CD4-positive, alpha-beta T cell treated with Interleukin-21 for 1 hour (primary cell): ENCODE data around the gene EXOSC1.
"Not testable (repeated sequence)": the region's sequence is repeated elsewhere in the genome, so short reads cannot be mapped to it uniquely, and the experiment has no call there.

Experiments
- DNase-seq: peaks from one replicate; pipeline ENCODE4 v3.0.0-alpha.2; 2020

The EXOSC1 gene

DNA sequence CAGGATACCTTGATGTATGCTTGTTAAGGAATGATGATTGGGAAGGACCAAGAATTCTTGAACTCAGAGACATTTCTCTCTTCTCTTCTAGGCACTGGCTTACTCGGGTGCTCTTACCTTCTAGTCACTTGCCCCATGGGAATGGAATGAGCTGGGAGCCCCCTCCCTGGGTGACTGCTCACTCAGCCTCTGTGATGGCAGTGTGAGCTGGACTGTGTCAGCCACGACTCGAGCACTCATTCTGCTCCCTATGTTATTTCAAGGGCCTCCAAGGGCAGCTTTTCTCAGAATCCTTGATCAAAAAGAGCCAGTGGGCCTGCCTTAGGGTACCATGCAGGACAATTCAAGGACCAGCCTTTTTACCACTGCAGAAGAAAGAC, 10.9 kb upstream of the EXOSC1 start:
- no peak for DNase-seq

DNA sequence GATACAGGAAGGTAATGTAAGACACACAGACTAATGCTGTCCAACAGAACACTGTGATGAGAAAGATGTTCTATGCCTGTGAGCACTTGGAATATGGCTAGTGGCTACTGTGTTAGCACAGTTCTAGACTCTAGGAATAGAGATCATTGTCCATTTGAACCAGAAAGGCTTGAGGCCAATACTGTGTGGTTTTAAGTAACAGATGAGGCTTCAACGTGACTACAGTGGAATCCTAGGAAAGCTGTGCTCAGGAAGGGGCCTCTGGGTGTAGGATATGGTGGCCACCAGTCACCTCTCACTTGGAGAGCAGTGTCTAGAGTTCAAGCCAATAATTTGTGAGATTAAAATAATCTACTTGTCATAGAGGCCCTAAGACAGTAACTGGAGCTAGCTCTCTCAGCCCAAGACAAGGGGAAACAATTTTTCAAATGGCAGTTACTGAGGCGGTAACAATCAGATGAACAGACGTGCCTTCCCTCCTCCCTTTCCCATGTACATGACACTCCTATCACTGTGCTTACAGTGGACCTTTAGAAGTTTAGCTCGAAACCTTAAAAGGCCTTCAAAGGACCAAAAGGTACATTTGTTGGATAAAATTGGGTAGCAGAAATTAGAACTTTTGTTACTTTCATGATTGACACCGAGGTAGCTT, 10.4 kb upstream of the EXOSC1 start:
- DNase-seq = no peak

DNA sequence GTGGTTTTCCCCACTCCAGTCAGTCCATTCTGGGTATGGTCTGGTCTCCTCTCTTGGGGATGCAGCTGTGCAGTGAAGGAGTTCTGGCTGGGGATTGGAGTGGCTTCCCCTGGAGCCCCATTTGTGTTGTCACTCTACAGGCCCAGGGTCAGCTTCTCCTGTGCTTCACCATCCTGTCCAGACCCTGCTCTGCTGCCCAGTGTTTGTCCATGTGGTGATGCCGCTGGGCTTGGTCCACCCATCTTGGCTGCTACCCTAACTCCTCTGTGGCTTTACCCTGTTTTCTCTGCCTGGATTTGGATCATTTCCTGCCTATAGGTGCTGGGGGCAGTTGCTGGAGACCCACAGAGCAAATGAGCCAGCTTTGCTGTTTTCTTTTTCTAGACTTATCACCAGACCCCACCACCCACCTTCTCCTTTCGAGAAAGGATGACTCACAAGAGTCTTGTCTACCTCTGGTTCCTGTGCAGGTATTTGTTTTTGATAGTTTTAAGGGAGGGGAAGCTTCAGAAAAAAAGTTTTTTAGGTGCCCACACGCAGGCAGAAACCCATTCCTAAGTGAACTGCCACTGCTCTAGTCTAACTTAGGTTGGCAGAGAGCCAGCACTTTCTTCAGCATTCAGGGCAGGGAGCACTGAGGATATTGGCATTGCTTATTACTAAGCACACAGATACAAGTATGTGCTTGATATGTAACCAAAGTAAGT, 8.7 kb upstream of the EXOSC1 start:
- DNase-seq = no peak

DNA sequence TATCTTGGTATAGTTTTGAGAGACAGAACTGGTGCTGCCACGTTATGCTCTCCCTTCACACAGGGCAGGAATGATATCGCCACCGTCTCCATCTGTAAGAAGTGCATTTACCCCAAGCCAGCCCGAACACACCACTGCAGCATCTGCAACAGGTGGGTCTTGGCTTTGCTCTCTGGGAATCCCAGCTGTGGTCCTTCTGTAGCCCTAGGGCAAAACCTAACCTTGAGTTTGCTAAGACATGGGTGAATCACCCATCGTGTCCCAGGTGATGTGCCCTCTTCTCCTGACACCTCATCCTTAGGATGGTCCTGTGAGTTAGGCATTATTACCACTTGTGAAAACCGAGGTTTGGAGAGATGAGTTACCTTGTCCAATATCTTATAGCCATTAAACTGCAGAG, 6.5 kb upstream of the EXOSC1 start:
- DNase-seq = no peak

DNA sequence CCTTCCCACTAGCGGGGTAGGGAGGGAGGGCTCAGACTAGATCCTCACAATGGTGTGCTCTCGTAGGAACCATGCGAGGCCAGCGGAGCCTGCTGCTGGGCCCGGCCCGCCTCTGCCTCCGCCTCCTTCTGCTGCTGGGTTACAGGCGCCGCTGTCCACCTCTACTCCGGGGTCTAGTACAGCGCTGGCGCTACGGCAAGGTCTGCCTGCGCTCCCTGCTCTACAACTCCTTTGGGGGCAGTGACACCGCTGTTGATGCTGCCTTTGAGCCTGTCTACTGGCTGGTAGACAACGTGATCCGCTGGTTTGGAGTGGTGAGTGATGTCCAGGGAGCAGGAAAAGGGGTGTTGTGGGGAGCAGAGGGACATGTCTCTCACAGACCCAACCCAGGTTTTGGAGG, 5.8 kb upstream of the EXOSC1 start:
- no peak for DNase-seq

DNA sequence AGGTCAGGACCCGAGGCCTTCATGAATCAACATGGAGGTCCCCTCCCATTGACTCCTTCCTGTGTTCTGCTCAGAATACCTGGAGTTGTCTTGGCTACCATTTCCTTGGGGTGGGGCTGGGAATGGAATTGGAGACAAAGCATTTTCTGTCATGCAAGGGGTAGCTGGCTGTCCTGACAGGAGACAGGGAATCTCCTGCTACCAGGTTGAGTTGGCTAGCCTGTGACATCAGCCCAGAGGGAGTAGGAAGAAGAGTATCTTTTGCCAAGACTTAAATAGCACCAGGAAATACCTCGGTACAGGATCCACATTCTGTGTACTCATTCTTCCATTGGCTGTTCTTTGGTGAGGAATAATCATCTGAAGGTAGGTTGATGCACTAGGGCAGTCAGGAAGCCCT, 5.0 kb upstream of the EXOSC1 start:
- DNase-seq = no peak

DNA sequence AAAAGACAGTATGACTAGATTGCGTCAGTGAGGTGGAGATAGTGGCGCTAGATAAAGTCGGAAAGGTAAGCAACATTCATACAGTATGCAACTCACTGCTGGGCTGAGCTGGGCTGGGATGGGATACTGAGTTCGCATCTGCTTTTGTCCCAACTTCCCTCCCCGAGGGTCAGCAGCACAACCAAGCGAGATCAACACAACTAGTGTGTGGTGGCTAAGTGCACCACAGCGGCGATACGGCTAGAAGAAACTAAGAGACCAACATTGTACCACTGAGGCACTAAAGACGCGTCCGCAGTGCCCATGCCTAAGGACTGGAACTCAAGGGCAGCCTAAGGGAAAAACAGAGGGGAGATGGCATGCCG, 467 bp downstream of the EXOSC1 start:
- no peak for DNase-seq

DNA sequence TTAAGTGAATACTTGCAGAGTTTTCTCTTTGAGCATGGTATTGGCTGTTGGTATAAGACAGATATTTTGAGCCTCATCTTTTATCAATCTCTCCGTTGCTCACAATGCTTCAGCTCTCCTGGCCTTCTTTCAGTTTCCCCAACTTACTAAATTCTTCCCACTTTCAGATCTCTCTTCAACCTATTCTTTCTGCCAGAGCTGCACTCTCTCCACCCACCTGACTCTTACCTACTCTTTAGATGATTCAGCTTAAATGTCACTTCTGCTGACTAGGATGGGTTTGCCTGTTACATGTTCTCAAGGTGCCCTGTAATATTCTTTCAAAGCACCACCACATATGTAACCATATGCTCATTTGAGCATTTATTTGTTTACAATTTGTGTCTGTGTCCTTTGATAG, 1.6 kb downstream of the EXOSC1 start:
- no peak for DNase-seq

DNA sequence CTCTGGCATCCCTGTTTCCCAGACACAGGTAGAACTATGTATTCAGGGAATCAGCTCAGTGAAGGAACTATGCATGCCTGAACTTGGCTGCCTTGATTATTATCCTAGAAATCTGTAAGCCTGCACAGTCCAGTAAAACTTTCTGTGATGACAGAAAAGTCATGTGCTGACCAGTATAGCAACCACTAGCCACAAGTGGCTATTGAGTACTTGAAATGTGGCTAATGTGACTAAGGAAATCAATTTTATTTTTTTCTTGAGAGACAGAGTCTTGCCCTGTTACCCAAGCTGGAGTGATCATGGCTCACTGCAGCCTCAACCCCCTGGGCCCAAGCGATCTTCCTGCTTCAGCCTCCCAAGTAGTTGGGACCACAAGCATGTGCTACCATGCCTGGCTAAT, 3.5 kb downstream of the EXOSC1 start:
- no peak for DNase-seq

DNA sequence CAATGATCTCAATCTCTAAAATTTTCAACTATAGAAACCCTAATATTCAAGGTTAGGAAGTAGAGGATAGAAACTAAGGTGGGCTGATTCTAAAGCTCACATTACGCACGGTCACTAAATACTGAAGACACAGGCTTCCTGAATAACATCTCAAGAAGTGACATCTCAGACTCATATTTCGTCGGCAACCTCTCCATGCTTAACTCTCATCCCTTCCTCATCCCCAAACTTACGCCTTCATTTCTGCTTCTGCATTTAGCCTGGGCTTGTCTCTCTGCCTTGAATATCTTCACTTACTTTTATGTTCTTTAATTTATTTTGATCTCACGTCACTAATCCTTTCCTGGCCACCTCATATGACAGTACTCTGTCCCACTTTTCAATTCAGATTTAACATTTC, 10.6 kb downstream of the EXOSC1 start:
- no peak for DNase-seq

DNA sequence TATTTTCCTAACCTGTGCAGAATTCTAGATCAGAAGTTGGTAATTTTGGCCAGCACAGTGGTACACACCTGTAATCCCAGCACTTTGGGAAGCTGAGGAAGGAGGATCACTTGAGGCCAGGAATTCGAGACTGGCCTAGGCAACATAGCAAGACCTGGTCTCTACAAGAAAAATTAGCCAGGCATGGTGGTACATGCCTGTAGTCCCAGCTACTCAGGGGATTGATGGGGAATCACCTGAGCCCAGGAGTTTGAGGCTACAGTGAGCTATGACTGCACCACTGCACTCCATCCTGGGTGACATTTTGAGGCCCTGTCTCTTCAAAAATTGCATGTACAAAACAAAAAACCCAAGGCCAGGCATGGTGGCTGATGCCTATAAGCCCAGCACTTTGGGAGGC, 11.2 kb downstream of the EXOSC1 start:
- no peak for DNase-seq

DNA sequence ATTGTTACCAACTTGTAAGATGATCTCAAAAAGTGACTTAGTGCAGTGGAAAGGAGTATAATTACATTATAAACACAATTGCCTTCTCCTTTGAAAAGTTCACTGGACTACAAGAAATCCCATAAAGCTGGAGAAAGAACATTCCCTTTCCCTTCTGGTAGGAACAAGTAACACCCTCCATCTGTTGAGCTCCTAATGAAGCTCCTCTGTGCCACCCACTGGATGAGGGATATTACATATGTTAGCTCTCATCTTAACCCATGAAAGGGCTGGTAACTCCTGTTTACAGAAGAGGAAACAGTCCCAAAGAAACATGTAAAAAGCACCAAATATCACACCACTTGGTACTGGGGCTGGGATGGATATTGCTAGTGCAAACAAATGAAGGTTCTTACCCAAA, 11.8 kb downstream of the EXOSC1 start:
- no peak for DNase-seq

DNA sequence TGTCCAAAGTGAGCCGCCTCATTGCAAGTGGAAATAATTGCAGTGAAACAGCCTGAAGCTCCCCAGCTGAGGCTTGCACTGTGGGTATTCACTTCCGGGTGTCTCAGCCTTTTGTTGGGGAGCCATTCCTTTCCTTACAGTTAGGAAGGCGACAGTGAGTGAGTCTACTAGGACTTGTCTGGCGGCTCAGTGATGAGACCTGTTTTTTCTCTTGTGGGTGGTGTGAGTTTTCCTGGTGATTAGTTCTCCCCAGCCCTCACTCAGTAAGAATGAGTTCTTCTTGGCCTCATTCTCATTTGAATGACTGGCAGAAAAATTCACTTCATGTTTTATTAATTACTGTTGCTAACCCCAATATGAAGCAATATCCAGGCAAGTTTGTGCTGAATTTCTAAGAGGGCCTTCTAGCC, 17.2 kb downstream of the EXOSC1 start:
- peak; percentile 49 for DNase-seq

DNA sequence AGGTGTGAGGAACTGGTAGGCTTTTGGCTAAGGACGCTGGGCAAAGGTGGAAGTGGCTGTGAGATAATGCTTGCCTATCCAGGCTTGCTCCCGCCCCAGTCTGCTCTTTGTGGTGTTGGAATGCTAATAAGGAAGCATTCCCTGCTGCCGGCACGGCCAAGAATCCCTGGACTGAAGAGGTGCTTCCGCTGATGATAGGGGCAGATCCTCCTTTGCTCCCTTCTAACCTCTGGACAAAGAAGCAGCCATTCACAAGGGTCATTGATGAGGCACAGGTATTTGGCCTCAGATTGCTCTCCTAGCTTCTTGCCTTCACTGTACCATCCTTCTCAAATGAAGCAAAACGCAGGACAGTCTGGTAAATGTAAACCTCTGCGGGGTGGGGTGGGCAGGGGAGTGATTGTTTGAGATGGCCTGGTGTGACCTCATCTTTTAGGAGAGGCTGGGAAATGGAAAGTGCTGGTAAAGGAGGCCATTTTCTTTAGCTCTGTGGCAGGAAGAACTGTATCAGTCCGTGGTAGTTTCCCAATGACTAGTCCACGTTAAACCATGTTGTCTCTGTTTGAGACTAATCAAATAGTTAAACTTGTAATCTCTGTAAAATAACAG, 18.1 kb downstream of the EXOSC1 start:
- peak; percentile 57 for DNase-seq

DNA sequence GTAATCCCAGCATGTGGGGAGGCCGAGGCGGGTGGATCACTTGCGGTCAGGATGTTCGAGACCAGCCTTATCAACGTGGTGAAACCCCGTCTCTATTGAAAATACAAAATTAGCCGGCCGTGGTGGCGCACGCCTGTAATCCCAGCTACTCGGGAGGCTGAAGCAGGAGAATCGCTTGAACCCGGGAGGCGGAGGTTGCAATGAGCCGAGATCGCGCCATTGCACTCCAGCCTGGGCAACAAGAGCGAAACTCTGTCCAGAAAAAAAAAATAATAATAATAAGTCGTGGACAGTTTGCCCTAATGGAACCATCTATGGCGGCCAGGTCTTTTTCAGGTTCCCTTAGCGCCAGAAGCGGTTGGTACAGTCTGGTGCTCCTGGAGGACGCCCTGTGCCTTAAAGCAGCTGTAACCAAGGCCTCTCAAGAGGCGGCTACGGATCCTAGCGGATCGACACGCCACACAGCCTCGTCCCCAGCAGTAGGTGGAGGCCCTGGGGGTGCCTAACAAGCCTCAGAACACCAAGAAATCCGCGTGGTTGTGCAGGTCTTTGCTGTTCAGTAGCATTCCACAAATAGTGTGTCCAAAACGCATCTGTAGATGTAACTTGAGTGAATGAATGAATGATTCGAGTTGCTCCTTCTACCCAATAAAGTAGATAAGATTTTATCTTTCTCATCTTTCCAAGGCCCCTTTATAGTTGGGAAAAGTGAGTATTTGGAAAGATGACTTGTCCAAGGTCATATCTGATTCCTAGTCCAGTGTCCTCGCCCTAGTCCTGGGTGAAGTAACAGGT, 18.8 kb downstream of the EXOSC1 start:
- no peak for DNase-seq

DNA sequence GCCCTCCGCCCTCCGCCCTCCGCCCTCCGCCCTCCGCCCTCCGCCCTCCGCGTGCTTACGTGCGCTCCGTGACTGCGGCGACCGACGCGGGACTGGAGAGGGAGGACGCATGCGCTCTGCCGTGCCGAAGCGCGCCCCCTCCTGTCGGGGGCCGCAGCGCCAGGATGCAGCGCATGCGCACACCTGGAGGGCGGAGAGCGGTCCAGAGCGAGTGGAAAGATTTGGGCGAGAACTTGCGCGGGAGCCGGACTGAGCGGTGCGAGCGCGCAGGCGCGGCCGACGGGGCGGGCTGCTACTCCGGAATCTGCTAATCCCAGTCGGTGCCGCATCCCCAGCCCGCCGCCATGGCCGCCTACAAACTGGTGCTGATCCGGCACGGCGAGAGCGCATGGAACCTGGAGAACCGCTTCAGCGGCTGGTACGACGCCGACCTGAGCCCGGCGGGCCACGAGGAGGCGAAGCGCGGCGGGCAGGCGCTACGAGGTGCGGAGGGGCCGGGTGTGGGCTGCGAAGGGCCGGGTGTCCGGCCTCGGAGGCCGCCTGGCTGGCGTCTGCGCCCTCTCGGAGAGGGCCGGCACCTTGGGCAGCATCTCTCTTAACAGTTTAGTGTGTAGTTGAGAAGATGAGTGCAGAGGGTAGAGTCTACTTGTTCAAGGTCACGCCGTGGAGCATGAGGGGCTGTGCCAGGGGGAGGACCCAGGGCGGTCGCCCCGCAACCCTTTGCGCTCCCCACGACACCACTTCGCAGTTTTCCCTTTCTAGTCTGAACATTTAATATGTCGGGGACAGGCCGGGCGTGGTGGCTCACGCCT, 19.6 kb downstream of the EXOSC1 start, which contains the start of gene PGAM1:
PGAM1 (plus strand) TSS at position 228 of the 812 bp plus-strand sequence; CDS start at position 345, 117 bp downstream.
- DNase-seq = peak; percentile 97

DNA sequence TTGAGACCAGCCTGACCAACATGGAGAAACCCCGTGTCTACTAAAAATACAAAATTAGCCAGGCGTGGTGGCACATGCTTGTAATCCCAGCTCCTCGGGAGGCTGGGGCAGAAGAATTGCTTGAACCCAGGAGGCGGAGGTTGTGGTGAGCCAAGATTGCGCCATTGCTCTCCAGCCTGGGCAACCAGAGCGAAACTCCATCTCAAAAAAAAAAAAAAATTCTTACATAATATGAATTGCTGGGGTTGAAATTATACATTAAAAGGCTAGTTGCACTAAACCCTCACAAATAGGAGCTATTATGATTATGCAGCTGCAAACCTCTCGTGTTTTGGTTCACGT, 22.1 kb downstream of the EXOSC1 start:
- not testable (repeated sequence) for DNase-seq

DNA sequence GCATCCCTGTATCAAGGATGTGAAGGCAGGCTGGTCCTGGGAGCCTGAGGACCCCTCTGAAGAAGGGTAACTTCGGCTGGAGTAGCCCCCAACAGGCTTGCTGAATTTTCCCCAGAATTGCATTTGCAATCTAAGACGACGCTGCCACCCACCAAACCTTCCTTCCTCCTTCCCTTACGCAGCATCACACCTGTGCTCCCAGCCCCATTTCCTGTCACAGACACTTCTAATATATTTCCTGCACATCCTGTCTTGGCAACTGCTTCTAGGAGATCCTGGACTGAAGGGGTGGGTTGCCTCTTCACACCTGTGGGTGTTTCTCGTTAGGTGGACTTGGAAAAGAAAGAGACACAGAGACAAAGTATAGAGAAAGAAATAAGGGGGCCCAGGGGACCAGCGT, 29.2 kb downstream of the EXOSC1 start:
- no peak for DNase-seq

DNA sequence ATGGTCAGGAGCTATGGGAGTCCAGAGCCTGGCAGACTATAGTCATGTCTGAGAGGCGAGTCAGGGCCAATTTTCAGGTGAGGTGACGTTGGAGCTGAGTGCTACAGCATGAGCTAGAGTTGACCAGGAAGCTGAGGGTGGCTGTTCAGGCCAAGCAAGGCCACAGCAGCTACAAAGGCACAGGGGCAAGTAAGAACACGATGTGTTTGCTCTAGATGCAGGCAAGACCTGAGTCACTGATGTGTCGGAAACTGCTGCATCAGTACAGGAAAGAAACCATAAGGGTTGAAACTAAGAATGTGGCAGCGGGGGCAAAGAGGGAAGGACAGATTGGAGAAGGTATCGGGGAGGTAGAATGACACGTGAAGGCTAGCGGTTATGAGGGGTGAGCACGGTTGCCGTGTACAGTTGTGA, 32.9 kb downstream of the EXOSC1 start:
- no peak for DNase-seq

DNA sequence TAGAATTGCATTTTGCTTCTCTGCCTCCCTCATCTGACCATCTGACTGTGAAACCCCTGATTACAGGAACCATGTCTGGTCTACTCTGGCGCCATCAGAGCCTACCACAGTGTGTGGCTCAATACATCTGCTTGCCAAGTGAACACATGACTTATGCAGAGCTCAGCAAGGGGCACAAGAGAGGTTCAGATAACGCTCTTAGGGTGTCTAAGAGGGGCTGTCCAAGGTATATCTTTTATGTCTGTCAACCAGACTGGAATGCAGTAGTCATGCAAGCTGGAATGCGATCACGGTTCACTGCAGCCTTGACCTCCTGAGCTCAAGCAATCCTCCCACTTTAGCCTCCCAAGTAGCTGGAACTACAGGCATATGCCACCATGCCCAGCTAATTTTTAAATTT, 34.4 kb downstream of the EXOSC1 start:
- no peak for DNase-seq

DNA sequence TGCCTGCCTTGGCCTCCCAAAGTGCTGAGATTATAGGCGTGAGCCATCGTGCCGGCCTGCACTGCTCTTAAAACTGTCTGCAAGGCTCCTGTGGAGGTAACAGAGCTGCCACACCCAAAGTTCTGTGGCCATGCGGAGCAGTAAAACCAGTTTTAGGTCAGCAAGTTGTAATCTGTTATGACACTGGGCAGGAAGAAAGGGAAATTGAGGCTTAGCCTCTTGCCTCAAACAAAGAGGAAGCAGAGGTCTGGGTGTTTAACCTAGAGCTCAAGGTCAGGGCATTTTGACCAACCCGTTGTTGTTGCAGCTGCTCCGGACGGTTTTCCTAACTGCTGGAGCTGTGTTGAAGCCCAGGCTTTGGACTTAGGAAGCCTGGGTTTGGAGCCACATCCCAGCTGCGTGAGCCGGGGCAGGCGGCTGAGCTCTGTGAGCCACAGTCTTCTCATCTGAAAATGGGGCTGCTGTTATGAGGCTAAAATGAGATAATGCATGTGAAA, 37.3 kb downstream of the EXOSC1 start:
- no peak for DNase-seq

DNA sequence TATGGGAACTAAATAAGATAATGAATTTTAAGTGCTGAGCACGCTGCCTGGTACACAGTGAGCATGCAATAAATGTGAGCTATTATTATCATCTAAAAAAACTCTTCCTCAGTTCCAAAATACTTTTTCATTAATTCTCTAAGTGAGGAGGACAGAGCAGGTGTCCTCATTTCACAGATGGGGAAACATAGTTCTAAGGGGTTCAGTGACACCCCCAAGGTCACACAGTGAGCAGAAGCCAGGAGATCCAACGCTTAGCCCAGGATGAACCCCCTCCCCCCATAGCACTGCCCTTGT, 37.9 kb downstream of the EXOSC1 start:
- no peak for DNase-seq
